Superior temporal gyrus (tissue), 1 donor: ENCODE data around the gene KIF26B.

Experiments
- DNase-seq: peaks from one replicate; pipeline ENCODE4 v3.0.0-alpha.2; 2016; ENCODE audit errors: extremely low spot score

KIF26B gene

DNA sequence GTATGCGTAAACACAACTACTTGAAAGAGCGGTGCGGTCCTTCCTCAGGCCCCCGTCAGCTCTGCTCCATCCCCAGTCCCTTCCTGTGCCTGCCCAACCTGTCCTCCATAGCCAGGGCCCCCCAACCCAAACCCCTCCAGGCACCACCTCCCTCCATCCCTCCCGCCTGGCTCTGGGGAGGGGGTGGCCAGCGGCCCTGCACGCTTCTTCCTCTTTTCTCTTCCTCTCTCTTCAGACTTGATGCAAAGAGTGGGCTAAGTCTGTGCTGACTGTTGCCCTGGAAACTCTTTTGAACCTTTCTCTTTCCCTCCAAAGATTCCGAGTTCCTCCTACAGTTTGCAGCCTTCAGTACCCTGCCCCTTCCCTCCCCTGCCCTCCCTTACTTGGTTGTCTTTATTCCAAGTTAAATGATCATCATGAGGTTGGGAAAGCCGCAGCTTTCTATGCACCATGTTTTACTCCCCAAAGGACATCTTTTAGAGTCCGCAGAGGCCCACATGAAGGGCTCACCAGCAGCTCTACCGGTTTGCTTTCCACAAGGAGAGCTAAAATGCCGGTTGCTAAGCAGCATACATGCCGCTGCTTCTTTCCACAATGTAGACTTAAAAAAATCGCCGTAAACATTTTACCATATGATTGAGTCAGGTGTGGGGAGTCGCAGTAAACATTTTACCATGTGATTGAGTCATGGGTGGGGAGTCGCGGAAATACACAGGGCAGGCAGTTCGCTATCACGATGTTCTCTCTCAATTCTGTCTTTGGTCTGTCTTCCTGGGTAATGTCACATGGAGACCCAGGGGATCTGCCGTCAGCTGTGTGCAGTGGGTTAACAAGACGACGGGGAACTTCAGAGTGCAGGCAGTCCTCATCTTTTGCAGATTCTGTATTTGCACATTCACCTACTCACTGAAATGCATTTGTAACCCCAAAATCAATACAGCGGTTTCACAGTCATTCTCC is 525.3 kb downstream of the KIF26B start:
- DNase-seq, result peak; percentile 18

DNA sequence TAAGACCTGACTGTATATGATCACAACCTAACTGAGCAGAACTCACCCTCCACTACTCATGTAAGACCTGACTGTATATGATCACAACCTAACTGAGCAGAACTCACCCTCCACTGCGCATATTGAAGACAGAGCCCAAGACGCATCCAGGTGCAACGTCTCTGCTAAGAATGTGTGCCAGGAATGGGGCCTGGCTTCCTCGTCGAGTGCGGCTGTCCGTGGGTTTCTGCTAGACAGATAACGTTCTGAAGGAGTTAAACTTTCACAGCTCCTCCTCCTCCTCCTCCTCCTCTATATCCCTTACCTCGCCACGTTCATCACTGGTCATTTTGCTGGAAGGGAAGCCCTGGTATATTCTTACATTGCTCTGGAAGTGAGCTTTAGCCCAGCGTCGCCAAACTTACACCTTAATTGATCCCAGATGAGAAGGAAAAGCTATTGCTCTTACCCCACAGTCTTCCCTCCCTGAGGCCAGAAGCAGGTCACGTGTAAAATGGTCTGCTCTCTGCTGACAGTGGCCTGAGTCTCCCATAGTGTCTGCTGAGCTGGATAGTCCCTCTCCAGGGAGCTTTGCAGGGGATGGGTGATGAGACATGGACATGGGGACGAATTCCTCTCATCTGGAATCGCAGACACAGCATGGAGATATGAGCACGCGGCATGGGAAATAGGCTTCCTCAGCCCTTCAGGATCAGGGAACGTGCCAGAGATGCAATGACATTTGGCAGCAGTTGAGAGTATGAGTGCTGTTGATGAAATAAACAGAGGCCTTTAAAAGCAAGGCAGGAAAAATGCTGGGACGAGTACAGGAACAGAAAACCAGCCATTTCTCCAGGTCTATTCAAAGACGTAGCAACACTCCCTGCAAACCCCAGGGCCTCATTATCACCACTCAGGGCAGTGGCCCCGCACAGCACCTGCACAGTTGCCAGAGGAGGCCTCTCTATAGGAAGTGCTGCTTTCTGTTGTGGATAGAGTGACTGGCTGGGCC is 528.1 kb downstream of the KIF26B start:
- DNase-seq, result no peak

DNA sequence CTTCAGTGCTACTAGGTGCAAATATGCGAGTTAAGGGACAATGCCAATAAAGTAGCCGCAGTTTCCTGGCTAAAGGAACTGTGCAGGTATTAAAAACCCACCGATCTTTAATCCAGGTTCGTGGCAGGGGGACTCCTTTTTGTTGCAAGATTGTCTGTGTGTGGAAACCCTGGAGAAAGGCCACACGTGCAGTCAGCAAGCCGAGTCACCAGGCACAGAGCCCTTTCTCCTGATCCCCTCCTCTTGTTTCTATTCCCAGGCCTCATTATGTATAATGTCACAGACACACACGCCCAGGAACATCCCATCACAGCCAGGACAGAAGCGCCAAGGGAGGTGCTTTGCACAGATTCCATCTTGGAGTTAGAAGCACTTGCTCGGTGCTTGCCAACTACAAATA is 528.9 kb downstream of the KIF26B start:
- DNase-seq, result no peak

DNA sequence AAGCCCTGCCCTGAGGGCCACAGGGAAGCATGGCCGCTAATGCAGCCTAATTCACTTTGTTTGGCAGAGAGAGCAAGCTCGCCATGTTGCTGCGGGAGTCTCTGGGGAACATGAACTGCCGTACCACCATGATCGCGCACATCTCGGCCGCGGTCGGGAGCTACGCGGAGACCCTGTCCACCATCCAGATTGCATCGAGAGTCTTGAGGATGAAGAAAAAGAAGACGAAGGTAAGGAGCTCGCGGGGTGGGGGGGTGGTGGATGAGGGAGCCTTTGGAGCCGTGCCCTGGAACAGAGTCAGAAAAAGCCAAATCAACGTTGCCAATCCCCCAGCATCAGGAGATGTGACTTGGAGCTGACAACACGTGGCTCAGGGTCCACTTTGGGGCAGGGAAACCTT is 529.4 kb downstream of the KIF26B start:
- no peak for DNase-seq

DNA sequence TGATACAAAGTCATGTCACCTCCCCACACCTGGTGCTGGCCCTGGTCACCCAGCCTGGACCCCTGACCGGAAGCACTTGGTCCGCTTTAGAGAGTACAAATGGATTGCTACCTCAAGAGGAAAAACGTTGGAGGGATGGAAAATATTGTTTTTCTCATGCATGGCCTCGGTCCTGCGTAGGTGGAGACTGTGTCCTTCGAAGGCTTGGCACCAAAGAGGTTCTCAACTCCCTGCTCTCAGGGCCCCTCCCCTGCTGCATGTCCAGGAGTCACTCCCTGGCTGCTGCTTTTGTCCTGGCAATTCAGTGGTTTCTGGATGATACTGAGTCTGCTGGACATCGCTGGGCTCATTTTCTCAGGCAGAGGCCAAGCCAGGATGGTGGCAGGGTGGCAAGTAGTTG is 529.8 kb downstream of the KIF26B start:
- no peak for DNase-seq

DNA sequence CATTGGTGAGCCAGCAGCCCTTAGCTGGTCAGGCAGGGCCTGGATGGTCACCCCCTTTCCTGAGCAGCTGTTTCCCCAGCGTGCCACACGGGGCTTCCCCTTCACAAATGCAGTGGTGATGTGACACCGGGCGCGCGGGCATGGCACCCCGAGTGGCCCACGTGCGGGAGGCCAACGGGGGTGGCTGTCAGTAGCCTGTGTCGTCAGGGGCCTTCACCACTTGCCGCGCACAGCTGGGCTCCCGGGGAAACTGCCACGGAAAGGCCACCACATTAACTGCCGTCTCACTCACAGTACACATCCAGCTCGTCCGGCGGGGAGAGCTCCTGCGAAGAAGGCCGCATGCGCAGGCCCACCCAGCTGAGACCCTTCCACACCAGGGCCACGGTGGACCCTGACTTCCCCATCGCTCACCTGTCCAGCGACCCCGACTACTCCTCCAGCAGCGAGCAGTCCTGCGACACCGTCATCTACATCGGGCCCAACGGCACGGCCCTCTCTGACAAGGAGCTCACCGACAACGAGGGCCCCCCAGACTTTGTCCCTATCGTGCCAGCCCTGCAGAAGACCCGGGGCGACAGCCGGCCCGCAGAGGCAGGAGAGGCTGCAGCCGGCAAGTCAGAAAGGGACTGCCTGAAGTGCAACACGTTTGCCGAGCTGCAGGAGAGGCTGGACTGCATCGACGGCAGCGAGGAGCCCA is 530.5 kb downstream of the KIF26B start:
- no peak for DNase-seq

GRCh38 chr1:245686006-245686405 is 531.2 kb downstream of the KIF26B start:
- no peak for DNase-seq

DNA sequence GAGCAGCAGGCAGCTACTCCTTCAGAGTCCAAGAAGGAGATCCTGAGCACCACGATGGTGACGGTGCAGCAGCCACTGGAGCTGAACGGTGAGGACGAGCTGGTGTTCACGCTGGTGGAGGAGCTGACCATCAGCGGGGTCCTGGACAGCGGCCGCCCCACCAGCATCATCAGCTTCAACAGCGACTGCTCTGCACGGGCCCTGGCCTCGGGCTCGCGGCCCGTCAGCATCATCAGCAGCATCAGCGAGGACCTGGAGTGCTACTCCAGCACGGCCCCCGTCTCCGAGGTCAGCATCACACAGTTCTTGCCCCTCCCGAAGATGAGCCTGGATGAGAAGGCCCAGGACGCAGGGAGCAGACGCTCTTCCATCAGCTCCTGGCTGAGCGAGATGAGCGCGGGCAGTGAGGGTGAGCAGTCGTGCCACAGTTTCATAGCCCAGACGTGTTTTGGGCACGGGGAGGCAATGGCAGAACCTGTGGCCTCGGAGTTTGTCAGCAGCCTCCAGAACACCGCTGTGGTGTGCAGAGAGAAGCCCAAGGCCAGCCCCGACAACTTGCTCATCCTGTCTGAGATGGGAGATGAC is 531.8 kb downstream of the KIF26B start:
- DNase-seq, result no peak

- no peak for DNase-seq
Observed at GRCh38 chr1:245687152-245687635, 532.4 kb downstream of the KIF26B start.

- no peak for DNase-seq
Observed at GRCh38 chr1:245687636-245688535, 533.1 kb downstream of the KIF26B start.

DNA sequence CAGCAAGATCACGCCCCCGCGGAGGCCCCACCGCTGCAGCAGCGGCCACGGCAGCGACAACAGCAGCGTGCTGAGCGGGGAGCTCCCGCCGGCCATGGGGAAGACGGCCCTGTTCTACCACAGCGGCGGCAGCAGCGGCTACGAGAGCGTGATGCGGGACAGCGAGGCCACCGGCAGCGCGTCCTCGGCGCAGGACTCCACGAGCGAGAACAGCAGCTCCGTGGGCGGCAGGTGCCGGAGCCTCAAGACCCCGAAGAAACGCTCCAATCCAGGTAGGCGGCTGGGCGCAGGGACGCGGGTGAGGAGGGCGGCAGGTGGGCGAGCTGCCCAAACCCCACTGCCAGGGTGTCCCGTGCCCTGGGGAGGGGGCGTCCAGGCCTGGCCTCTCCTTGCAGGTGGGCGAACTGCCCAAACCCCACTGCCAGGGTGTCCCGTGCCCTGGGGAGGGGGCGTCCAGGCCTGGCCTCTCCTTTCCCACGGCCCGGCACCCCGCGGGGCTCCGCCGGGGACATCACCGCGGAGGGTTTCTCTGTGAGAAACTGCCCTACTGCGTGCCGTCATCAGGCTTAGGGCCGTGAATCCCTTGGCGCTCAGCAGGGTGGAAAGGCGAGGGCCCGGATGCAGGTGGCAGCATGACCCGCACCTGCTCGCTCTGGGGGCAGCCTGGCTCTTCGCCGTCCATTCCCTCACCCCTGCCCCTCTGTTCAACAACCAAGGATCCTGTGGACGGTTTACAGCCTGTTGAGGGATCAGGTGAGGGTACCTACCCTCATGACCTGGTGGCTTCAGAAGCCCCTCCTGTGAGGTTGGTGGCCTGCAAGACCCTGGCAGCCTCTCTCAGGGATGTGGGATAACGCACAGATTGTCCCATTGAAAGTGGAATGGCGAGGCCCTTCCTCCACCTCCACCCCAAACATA is 534.0 kb downstream of the KIF26B start:
- no peak for DNase-seq

- DNase-seq, result peak; percentile 13
Observed at GRCh38 chr1:245690156-245690690, 535.4 kb downstream of the KIF26B start.

- no peak for DNase-seq
Observed at GRCh38 chr1:245690946-245691541, 536.3 kb downstream of the KIF26B start.

- DNase-seq, result no peak
Observed at GRCh38 chr1:245691897-245692296, 537.1 kb downstream of the KIF26B start.

DNA sequence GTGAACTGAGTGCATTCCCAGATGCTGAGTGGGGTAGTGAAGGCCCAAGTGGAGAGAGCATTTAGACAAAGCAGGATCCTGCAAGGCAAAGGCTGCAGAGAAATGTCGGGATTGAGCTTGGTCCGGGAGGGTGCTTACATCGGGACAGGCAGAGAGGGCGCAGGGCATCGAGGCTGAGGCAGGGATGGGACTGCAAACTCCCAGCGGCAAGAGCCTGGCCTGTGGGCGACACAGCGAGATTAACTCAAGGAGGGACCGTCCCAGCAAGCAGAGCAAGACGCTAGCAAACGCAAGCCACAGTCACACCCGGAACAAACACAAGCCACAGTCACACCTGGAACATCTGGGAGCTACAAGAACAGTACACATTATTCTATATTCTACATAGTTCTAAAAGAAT is 537.5 kb downstream of the KIF26B start:
- DNase-seq, result no peak

GRCh38 chr1:245693116-245693793 is 538.5 kb downstream of the KIF26B start:
- no peak for DNase-seq

DNA sequence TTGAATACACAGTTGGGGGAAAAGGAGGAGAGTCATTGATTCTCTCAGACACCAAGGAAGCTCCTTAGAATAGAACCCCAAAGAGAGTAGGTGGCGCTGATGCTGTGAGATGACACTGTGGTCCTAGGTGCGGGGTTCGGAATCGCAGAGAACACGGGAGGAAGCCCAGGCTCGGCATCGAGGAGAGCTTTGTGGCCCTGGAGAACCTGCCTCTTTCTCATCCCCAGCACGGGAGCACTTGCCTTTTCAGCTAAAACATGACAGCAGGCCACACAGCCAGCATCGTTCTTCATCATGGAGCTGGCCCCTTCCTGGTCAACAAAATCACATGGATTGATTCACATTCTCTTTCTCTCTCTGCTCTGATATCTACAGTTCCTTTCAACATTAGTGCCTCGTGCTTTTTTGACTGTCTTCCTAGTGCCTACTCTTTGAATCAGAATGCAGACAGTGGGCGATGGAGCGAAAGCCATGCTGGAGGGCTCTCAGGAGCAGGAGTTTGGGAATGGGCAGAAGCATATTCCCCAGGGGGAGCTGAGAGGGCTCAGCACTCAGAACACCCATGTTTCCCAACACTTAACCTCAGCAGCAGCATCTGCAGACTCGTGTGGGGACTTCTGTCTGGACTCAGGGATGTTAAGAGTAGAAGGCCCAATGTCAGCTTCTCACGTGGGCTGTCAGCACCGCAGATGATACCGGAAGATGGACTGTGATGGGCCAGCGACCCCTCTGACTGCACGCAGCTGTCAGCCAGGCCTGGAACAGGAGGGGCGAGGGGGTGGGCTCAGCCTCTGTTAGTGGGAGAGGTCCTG is 539.4 kb downstream of the KIF26B start:
- DNase-seq, result no peak
